Activated B cell treated with CpG ODN at 0.5 μM for 24 hours (primary cell): ENCODE results near the gene FAM78A. TPM values are rescaled to one million over a fixed set of nuclear protein-coding genes. Genes with fewer than 3 reads are reported as not detected.

Experiments
- ATAC-seq: fragments of 200-7000 bp; cut with Tn5 transposase; one replicate; pipeline ENCODE4 v1.10.0; 2021; ENCODE audit warnings: low read depth, mild to moderate bottlenecking, moderate library complexity
- CTCF ChIA-PET: fragments of 350-600 bp; sonication (Branson Sonifier 250); formaldehyde crosslinking; loops from one replicate; lab custom pipeline; 2021; ENCODE audit warnings: antibody characterized with exemption; lab: Charles Lee
- POLR2A ChIA-PET: fragments of 350-600 bp; sonication (Branson Sonifier 250); formaldehyde crosslinking; loops from one replicate; lab custom pipeline; 2021; ENCODE audit warnings: antibody characterized with exemption; lab: Charles Lee
- DNase-seq: peaks from one replicate; pipeline ENCODE4 v3.0.0; 2022
- H3K27ac Mint-ChIP-seq: one replicate; pipeline ENCODE4 v1.8.0; 2020; ENCODE audit warnings: mixed read lengths
- H3K27me3 Mint-ChIP-seq: one replicate; pipeline ENCODE4 v1.8.0; 2021; ENCODE audit warnings: mixed read lengths
- H3K36me3 Mint-ChIP-seq: one replicate; pipeline ENCODE4 v1.8.0; 2021; ENCODE audit warnings: low read depth, mixed read lengths
- H3K4me1 Mint-ChIP-seq: one replicate; pipeline ENCODE4 v1.8.0; 2021; ENCODE audit warnings: mixed read lengths
- H3K4me3 Mint-ChIP-seq: one replicate; pipeline ENCODE4 v1.8.0; 2020; ENCODE audit warnings: mild to moderate bottlenecking, mixed read lengths
- H3K9me3 Mint-ChIP-seq: one replicate; pipeline ENCODE4 v1.8.0; 2020; ENCODE audit warnings: mixed read lengths
- CTCF ChIP-seq: fragments of 200-600 bp; IDR thresholded peaks from one replicate; pipeline ENCODE4 v1.8.0; 2022; ENCODE audit warnings: antibody characterized with exemption, mild to moderate bottlenecking
- intact Hi-C: fragments of 100-400 bp; cut with micrococcal nuclease; formaldehyde crosslinking; loops from one replicate; pipeline ENCODE4 v1.15.1; 2024
- total RNA-seq: library from RNA; stranded (reverse); gene quantifications from 2 replicates; pipeline ENCODE4 v1.2.3, GENCODE V29; 2022

The FAM78A gene
- total RNA-seq, 1 donor from 2014 or later = 22.9 TPM

DNA sequence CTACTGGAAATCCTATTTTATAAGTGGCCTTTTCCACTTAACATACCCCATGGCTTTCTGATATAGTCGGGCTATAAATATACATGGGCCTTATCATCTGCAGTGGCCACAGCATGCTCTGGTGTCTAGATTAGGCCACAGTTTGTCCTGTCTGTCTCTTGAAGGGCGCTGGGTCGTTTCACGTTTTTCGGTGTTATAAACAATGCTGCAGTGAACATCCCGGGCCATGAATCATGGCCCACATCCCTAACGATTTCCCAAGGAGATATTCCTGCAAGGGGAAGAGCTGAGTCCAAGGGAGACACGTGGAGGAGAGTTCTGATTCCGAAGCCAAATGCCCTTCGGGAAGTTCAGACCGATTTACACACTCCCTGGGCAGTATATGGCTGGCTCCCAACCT lies 21.6 kb upstream of the FAM78A start:
- H3K4me1 Mint-ChIP-seq = peaks cover 8% of the 10 kb centered on the region
- H3K27ac Mint-ChIP-seq = no peak overlapping the region

GRCh38 chr9:131296906-131297500 lies 20.7 kb upstream of the FAM78A start:
- Mint-ChIP-seq H3K9me3 (no peaks in the 10 kb centered on the region), H3K36me3 (no peaks in the 10 kb centered on the region), H3K4me1 (peaks cover 6% of the 10 kb centered on the region), H3K4me3 (no peak overlapping the region), H3K27ac (no peak overlapping the region), H3K27me3 (peaks cover 3% of the 10 kb centered on the region)
- POLR2A ChIA-PET = no interaction called here
- intact Hi-C loops = no loop called here
- ATAC-seq (no peak), DNase-seq (no peak)
- TF ChIP-seq CTCF = no peak
- CTCF ChIA-PET = no interaction called here

More for the DNA sequence above, 21.6 kb upstream of the FAM78A start:
- DNase-seq = no peak
- Mint-ChIP-seq H3K9me3 (no peaks in the 10 kb centered on the region), H3K36me3 (no peaks in the 10 kb centered on the region), H3K4me3 (no peak overlapping the region), H3K27me3 (peaks cover 3% of the 10 kb centered on the region)
- ChIA-PET POLR2A (interaction anchor here (0.6 kb wide), 1 partner anchor 11 kb away, joined by 3 read pairs; no protein-coding TSS in a partner anchor), CTCF (no interaction called here)
- no peak for ATAC-seq
- TF ChIP-seq CTCF = no peak
- intact Hi-C loops = no loop called here

DNA sequence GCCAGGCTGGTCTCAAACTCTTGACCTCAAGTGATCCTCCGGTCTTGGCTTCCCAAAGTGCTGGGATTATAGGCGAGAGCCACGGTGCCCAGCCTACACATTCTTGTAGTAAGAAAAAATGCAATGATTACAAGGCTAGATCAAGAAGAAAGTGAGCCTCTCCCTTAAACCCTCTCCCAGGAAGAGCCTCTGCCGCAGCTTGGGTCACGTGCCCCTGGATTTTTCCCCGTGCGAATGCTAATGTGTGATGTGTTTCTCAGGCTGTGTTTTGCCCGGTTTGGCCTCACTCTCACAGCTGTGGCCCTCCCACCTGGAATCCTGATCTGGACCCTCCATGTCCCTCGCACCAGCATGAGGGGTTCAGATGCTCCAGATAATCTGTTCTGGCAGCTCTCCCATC lies 20.1 kb upstream of the FAM78A start:
- Mint-ChIP-seq H3K27me3 (peaks cover 3% of the 10 kb centered on the region), H3K4me3 (no peak overlapping the region), H3K9me3 (no peaks in the 10 kb centered on the region), H3K4me1 (peaks cover 3% of the 10 kb centered on the region), H3K36me3 (no peaks in the 10 kb centered on the region), H3K27ac (peak overlapping the region; percentile 35)
- DNase-seq = no peak
- POLR2A ChIA-PET = no interaction called here
- no peak for ATAC-seq
- no peak for TF ChIP-seq CTCF
- intact Hi-C loops = no loop called here
- CTCF ChIA-PET = no interaction called here

DNA sequence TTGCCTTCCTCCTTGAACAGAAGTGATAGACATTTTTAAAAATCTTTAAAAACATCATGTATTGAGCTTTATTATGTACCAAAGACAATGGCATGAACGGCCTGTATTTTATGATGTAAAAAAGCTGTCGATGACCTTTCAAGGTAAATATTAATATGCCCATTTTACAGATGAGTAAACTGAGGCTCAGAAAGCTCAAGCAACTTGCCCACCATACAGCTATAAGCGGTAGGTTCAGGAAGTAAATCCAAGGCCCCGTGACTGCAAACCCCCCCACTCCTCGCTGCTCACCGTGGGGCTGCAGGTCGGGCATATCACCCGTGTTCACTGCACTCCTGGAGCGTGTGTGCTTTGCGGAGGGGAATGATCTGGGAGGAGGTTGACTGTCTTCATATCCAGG lies 16.6 kb upstream of the FAM78A start:
- no peak overlapping the region for H3K27ac Mint-ChIP-seq
- POLR2A ChIA-PET = interaction anchor here (0.6 kb wide), 1 partner anchor 111 kb away, joined by 5 read pairs; no protein-coding TSS in a partner anchor
- H3K27me3 Mint-ChIP-seq = peaks cover 3% of the 10 kb centered on the region
- DNase-seq (no peak), ATAC-seq (no peak)
- H3K36me3 Mint-ChIP-seq = no peaks in the 10 kb centered on the region
- CTCF ChIA-PET = no interaction called here
- intact Hi-C loops = no loop called here
- H3K9me3 Mint-ChIP-seq = no peaks in the 10 kb centered on the region
- no peak for TF ChIP-seq CTCF
- H3K4me3 Mint-ChIP-seq = no peak overlapping the region
- peaks cover 2% of the 10 kb centered on the region for H3K4me1 Mint-ChIP-seq

DNA sequence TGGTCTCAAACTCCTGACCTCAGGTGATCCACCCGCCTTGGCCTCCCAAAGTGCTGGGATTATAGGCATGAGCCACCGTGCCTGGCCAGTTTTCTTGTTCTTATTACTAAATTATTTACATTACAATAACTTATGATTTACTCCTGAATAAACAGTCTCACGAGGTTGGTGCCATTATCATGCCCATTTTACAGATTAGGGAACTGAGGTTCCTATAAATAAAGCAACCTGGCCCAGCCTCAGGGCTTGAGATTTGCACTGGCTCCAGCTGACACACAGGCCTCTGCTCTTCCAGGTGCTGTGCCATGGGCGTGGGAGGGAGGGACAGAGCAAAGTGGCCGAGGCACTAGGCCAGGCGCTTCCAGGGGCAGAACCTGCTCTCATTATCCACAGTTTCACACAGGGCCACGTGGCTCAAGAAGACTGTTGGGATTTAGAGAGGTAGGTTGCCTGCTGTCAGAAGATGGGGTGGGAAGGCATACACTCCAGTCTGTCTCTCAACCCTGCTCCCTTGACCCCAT lies 15.5 kb upstream of the FAM78A start:
- H3K4me1 Mint-ChIP-seq = peaks cover 2% of the 10 kb centered on the region
- POLR2A ChIA-PET = no interaction called here
- ATAC-seq (no peak), DNase-seq (no peak)
- no peaks in the 10 kb centered on the region for H3K36me3 Mint-ChIP-seq
- CTCF ChIA-PET = no interaction called here
- no peak overlapping the region for H3K27ac Mint-ChIP-seq
- H3K9me3 Mint-ChIP-seq = no peaks in the 10 kb centered on the region
- TF ChIP-seq CTCF = no peak
- intact Hi-C loops = no loop called here
- peaks cover 3% of the 10 kb centered on the region for H3K27me3 Mint-ChIP-seq
- H3K4me3 Mint-ChIP-seq = no peak overlapping the region
